GM12878 (cell line): ENCODE results near the gene PROP1. TPM values are rescaled to one million over a fixed set of nuclear protein-coding genes. Genes with fewer than 3 reads are reported as not detected.

Experiments
- IRF3 ChIP-seq: fragments of 450-650 bp; IDR thresholded peaks from 2 replicates; pipeline ENCODE4 v1.6.1; 2014; ENCODE audit warnings: mild to moderate bottlenecking
- JUNB ChIP-seq: IDR thresholded peaks from 2 replicates; pipeline ENCODE4 v1.6.1; 2016; ENCODE audit warnings: antibody characterized with exemption, mild to moderate bottlenecking
- POU2F2 ChIP-seq: IDR thresholded peaks from 3 replicates; pipeline ENCODE4 v1.6.1; 2011; ENCODE audit warnings: low read depth, mild to moderate bottlenecking, low read length, borderline replicate concordance
- RELB ChIP-seq: fragments of 450-650 bp; IDR thresholded peaks from 2 replicates; pipeline ENCODE4 v1.6.1; 2017; ENCODE audit warnings: low read depth, mild to moderate bottlenecking, moderate library complexity
- REST ChIP-seq: IDR thresholded peaks from 2 replicates; pipeline ENCODE4 v1.6.1; 2012; ENCODE audit warnings: mild to moderate bottlenecking, low read depth, low read length
- SREBF2 ChIP-seq: IDR thresholded peaks from 2 replicates; pipeline ENCODE4 v1.6.1; 2012; ENCODE audit warnings: mild to moderate bottlenecking, low read length
- polyA plus RNA-seq, 11 experiments: library from polyadenylated mRNA; depleted of rRNA in 4 of 11; unstranded in 6 of 11; stranded (reverse) in 5 of 11; fragments of >200 nt; fragmentation: Nextera tagmentation in 4 of 11; fragmentation: Illumina TruSeq in 1 of 11; extraction: Ambion mirVana in 4 of 11; extraction: Trizol in 1 of 11; gene quantifications; 1 replicate in 1 of 11; 2 replicates in 10 of 11; pipeline versions ENCODE4 v1.2.1 to v1.2.3, GENCODE V29; 2011 to 2016; ENCODE audit warnings: inconsistent platforms in 2 of 11, missing spikeins in 2 of 11, low read depth in 1 of 11
- total RNA-seq, 4 experiments: library from RNA; depleted of rRNA in 3 of 4; stranded (reverse); fragments of >200 nt in 3 of 4; fragmentation: Illumina TruSeq in 1 of 4; extraction: Trizol in 1 of 4; gene quantifications; 2 replicates each; pipeline versions ENCODE4 v1.2.1 to v1.2.3, GENCODE V29; 2013 to 2021

Gene PROP1
- total and polyA plus RNA-seq, 10 of the 15 experiments (the other 5 are each of a cell fraction or from before 2014, with no cell fraction given): not detected

- TF ChIP-seq REST: no peak
- no peak for TF ChIP-seq JUNB
- TF ChIP-seq SREBF2: no peak
- TF ChIP-seq POU2F2: no peak
- TF ChIP-seq RELB: no peak
- TF ChIP-seq IRF3: no peak
Observed at GRCh38 chr5:177973066-177973635, 22.9 kb downstream of the PROP1 start (continued).
